Lung microvascular endothelial cell (primary cell): ENCODE results near the gene GNAI1. TPM values are rescaled to one million over a fixed set of nuclear protein-coding genes. Genes with fewer than 3 reads are reported as not detected.
A peak's percentile ranks its signal among the peaks of the same experiment; 100 is the strongest.

Experiments
- DNase-seq, 2 donors: peaks; one replicate each; pipeline versions ENCODE4 v3.0.0 to v3.0.0-alpha.2; 2010; ENCODE audit warnings: low read depth in 2 of 2
- total RNA-seq: library from RNA; depleted of rRNA; stranded (reverse); fragments of >200 nt; gene quantifications from 2 replicates; pipeline ENCODE4 v1.2.1, GENCODE V29; 2014

GNAI1 gene
- total RNA-seq, 1 donor from 2014 or later: 16.1 TPM

- no peak for DNase-seq
Observed at GRCh38 chr7:80249184-80249583, 114.6 kb downstream of the GNAI1 start.

- no peak for DNase-seq
Observed at GRCh38 chr7:80249619-80250295, 115.1 kb downstream of the GNAI1 start.

- DNase-seq: no peak
Observed at GRCh38 chr7:80253237-80253636, 118.6 kb downstream of the GNAI1 start.

- DNase-seq: peak in 1 of 2 donors; percentile 3
Observed at GRCh38 chr7:80253653-80254052, 119.0 kb downstream of the GNAI1 start.

GRCh38 chr7:80255656-80256055 lies 121.0 kb downstream of the GNAI1 start:
- no peak for DNase-seq

GRCh38 chr7:80257756-80258155 lies 123.1 kb downstream of the GNAI1 start:
- DNase-seq: no peak

- no peak for DNase-seq
Observed at GRCh38 chr7:80260606-80261005, 126.0 kb downstream of the GNAI1 start.

GRCh38 chr7:80263333-80263732 lies 128.7 kb downstream of the GNAI1 start:
- no peak for DNase-seq

- DNase-seq: no peak
Observed at GRCh38 chr7:80263821-80264220, 129.2 kb downstream of the GNAI1 start.

- peak in 1 of 2 donors; percentile 51 for DNase-seq
Observed at GRCh38 chr7:80264769-80265495, 130.3 kb downstream of the GNAI1 start.

GRCh38 chr7:80272560-80273239 lies 138.1 kb downstream of the GNAI1 start:
- no peak for DNase-seq

- DNase-seq: peak in 1 of 2 donors; percentile 35
Observed at GRCh38 chr7:80273327-80273726, 138.7 kb downstream of the GNAI1 start.

- DNase-seq: peak in 1 of 2 donors; percentile 7
Observed at GRCh38 chr7:80275192-80275605, 140.6 kb downstream of the GNAI1 start.
